Measurements from ENCODE around the gene ATF3. TPM values are rescaled to one million over a fixed set of nuclear protein-coding genes. Genes with fewer than 3 reads are reported as not detected.
"Not testable (repeated sequence)": the region's sequence is repeated elsewhere in the genome, so short reads cannot be mapped to it uniquely, and the experiment has no call there.

ATF3 gene
- polyA plus RNA-seq, 3 donors from 2014 or later = 0.40 to 0.70 TPM; not detected in 1

- peaks cover 0 to 2% (median 2%) of the 10 kb centered on the region in 3 donors for H3K27me3 Mint-ChIP-seq (ENCODE audit: low read depth in 3 of 3)
- H3K4me1 Mint-ChIP-seq = no peaks in the 10 kb centered on the region
- DNase-seq = no peak
- no peaks in the 10 kb centered on the region for H3K9me3 Mint-ChIP-seq
- H3K4me3 Mint-ChIP-seq = no peak overlapping the region
- H3K27ac Mint-ChIP-seq = no peak overlapping the region
- H3K36me3 Mint-ChIP-seq = no peaks in the 10 kb centered on the region
Measured at GRCh38 chr1:212646588-212646987, 38.0 kb downstream of the ATF3 start.

DNA sequence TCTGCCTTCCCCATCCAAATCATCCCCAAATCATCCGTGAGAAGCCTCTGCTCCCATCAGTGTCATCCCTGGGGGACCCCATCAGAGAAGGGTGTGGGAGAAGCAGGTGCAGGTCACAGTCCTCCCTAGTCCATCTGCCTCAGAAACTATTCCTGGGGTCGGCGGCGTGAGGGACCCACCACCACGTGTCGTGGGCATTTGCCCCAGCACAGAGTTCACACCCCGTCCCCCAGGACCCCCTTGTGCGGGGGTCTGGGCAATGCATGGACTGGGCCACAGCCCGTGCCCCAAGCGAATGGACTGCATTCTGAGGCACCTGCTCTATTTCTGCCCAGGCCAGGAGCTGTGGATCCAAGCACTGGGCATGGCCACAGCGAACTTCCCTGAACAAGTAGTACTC is 38.4 kb downstream of the ATF3 start:
- Mint-ChIP-seq H3K27me3 (ENCODE audit: low read depth in 3 of 3) (peaks cover 0 to 2% (median 2%) of the 10 kb centered on the region in 3 donors), H3K27ac (no peak overlapping the region), H3K9me3 (no peaks in the 10 kb centered on the region), H3K4me1 (no peaks in the 10 kb centered on the region), H3K4me3 (no peak overlapping the region), H3K36me3 (no peaks in the 10 kb centered on the region)
- DNase-seq = no peak

DNA sequence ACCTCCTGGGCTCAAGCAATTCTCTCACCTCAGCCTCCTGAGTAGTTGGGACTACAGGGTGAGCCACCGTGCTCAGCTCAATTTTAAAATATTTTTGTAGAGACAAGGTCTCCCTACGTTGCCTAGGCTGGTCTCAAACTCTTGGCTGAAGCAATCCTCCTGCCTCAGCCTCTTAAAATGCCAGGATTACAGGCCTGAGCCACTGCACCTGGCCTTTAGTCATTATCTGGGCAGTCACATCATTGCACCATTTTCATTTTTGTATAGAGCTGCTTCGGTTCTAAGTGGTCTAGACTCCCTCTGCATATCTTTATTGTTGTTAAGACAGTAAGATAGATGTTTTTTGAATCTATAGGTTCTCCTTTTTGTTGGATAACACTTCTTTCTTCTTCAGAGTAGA is 39.9 kb downstream of the ATF3 start:
- H3K9me3 Mint-ChIP-seq = peaks cover 0 to 2% (median 0%) of the 10 kb centered on the region in 6 donors
- H3K27me3 Mint-ChIP-seq (ENCODE audit: low read depth in 3 of 3) = peaks cover 0 to 2% (median 2%) of the 10 kb centered on the region in 3 donors
- no peaks in the 10 kb centered on the region for H3K36me3 Mint-ChIP-seq
- H3K27ac Mint-ChIP-seq = no peak overlapping the region
- H3K4me3 Mint-ChIP-seq = no peak overlapping the region
- no peaks in the 10 kb centered on the region for H3K4me1 Mint-ChIP-seq
- no peak for DNase-seq

DNA sequence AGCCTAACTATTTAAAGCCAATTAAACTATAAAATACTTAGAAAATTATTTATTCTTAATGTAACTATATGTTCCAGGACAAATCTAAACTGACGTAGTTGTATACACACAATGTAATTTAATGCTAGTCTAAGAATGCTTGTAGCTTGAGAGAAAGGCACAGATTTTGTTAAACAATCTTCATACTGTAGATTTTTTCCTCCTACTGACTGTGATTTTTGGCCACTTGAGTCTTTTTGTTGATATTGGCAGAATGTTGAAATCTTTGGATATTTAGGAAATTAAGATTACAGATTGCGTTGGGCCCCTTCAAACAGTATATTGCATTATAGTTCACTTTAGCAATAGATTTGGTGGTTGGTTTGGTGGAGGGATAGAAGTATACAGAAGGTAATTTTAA is 40.5 kb downstream of the ATF3 start:
- Mint-ChIP-seq H3K4me3 (no peak overlapping the region), H3K36me3 (no peaks in the 10 kb centered on the region), H3K27me3 (ENCODE audit: low read depth in 3 of 3) (peaks cover 3 to 4% (median 3%) of the 10 kb centered on the region in 3 donors), H3K27ac (no peak overlapping the region), H3K4me1 (no peaks in the 10 kb centered on the region), H3K9me3 (peaks cover 0 to 2% (median 0%) of the 10 kb centered on the region in 6 donors)
- DNase-seq = no peak

- Mint-ChIP-seq H3K9me3 (peaks cover 0 to 2% (median 0%) of the 10 kb centered on the region in 6 donors), H3K27ac (no peak overlapping the region), H3K4me1 (no peaks in the 10 kb centered on the region), H3K4me3 (no peak overlapping the region), H3K27me3 (ENCODE audit: low read depth in 3 of 3) (peaks cover 2 to 5% (median 4%) of the 10 kb centered on the region in 3 donors), H3K36me3 (no peaks in the 10 kb centered on the region)
- DNase-seq = no peak
Measured at GRCh38 chr1:212650228-212650627, 41.7 kb downstream of the ATF3 start.

DNA sequence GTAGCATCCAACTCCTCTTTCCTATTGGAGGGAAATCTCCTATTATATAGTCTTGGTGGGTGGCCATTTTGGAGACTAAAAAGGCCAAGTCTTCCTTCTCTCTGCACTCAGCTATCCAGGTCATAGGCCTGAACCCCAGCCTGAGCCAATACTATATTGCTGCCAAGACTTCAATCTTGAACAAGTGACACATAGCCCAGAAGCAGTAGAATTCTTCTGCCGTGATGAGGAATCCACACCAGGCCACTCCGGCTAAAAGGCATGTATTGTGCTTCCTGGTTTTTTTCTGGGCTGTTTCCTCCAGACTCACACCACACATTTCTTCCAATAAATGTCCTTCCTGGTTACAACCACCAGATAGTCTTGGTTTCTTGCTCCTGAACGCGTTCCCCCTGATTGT is 43.0 kb downstream of the ATF3 start:
- Mint-ChIP-seq H3K4me3 (no peak overlapping the region), H3K27me3 (ENCODE audit: low read depth in 3 of 3) (peaks cover 4 to 6% (median 5%) of the 10 kb centered on the region in 3 donors), H3K27ac (no peak overlapping the region)

DNA sequence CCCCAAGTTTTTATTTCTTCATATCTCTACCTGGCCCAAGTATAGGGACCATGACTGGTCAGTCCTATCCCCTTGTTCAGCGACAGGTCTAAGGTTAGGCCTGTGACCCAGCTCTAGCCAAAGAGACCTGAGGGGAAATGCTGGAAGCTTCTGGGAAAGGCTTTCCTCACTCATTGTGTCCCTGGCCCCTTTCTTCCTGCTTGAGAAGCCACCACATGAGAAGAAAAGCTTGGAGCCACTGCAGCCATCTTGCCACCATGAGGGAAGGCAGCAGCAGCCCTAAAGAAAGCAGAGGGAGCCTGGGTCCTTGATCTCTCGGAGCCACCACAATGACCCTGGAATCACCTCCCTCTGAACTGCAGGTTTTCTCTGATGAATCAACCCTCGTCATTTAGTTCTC is 43.4 kb downstream of the ATF3 start:
- Mint-ChIP-seq H3K27me3 (ENCODE audit: low read depth in 3 of 3) (peaks cover 4 to 6% (median 5%) of the 10 kb centered on the region in 3 donors), H3K4me3 (no peak overlapping the region), H3K4me1 (no peaks in the 10 kb centered on the region), H3K9me3 (peaks cover 0 to 2% (median 0%) of the 10 kb centered on the region in 6 donors), H3K36me3 (no peaks in the 10 kb centered on the region), H3K27ac (no peak overlapping the region)
- no peak for DNase-seq

More for the DNA sequence above, 43.0 kb downstream of the ATF3 start:
- no peak for DNase-seq
- Mint-ChIP-seq H3K9me3 (peaks cover 0 to 2% (median 0%) of the 10 kb centered on the region in 6 donors), H3K4me1 (no peaks in the 10 kb centered on the region), H3K36me3 (no peaks in the 10 kb centered on the region)

DNA sequence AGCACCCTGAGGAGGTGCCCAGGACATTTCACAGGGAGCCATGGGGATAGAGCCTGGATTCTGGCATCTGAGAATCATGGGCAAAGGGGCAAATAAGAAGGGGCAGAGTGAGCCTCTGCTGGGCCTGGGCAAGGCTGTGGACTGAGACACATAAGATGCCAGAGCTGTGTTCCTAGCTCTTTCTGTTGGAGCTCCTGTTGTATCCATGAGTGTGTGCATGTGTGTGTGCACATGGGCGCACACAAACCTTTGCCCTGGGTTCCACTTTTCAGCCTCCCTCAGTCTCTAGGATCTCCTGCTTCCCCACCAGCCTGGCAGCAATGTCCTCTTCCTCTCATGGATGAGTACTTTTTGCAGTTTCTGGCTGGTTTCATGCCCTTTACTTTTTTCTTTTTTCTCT is 44.0 kb downstream of the ATF3 start:
- Mint-ChIP-seq H3K4me1 (no peaks in the 10 kb centered on the region), H3K27ac (no peak overlapping the region), H3K9me3 (peaks cover 0 to 2% (median 0%) of the 10 kb centered on the region in 6 donors), H3K4me3 (no peak overlapping the region), H3K36me3 (no peaks in the 10 kb centered on the region), H3K27me3 (ENCODE audit: low read depth in 3 of 3) (peaks cover 4 to 8% (median 5%) of the 10 kb centered on the region in 3 donors)
- DNase-seq = no peak

DNA sequence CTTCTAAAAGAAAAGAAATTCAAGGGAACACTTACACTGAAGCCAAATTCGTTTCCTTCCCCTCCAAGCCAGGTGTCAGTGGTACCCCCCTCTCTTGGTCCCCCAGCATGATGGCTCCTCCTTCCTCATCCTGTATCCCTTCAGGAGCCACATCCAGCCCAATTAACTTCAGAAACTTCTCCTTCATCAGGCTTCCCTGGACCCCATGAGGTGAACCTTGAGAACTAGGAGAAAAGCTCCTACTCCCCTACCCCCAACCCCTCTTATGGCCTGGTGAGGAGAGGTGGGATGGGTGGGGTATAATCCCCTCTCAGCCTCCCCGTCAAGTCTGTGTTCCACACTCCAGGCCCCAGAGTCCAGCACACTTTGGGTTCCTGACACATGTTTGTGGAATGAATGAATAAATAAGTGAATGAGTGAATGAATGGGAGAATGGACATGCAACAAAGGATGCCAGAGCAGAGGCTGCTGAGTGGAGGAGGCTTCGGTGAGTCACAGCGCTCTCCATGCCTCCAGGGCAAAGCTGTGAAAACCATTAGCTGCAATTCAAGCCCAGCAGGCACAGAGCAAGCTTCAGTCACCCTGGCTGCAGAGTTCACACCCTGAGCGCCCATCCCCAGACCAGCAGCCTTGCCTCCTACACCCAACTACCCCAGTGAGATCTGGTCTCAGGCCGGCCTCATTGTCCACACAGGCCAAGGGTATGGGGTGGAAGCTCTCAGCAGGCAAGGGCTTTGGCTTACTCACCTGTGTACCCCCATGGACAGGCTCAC is 47.3 kb downstream of the ATF3 start:
- Mint-ChIP-seq H3K9me3 (peaks cover 0 to 2% (median 0%) of the 10 kb centered on the region in 6 donors), H3K4me1 (no peaks in the 10 kb centered on the region), H3K4me3 (no peak overlapping the region)

DNA sequence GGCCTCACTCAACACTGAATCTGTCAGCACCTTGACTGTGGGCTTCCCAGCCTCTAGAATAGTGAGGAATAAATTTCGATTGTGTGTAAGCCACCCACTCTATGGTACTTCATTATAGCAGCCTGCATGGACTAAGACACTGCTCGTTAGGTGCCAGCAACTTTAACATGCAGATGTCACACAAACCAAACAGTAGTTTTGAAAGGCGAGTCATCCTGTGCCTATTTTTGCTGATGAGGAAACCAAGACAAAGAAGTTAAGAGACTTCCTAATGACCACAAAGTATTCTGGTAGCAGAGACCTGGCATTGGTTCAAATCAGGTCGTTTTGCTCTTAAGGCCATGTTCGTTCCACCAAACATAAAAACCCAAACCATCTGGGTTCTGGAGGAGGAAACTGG is 48.2 kb downstream of the ATF3 start:
- H3K27me3 Mint-ChIP-seq (ENCODE audit: low read depth in 3 of 3) = peaks cover 9 to 14% (median 12%) of the 10 kb centered on the region in 3 donors
- no peak overlapping the region for H3K4me3 Mint-ChIP-seq
- no peaks in the 10 kb centered on the region for H3K36me3 Mint-ChIP-seq
- H3K9me3 Mint-ChIP-seq = peaks cover 0 to 2% (median 0%) of the 10 kb centered on the region in 6 donors
- no peak overlapping the region for H3K27ac Mint-ChIP-seq
- H3K4me1 Mint-ChIP-seq = no peaks in the 10 kb centered on the region
- no peak for DNase-seq

More for the DNA sequence above, 47.3 kb downstream of the ATF3 start:
- peak overlapping the region in 1 of 6 donors; percentile 19 for H3K27ac Mint-ChIP-seq
- peaks cover 9 to 10% (median 9%) of the 10 kb centered on the region in 3 donors for H3K27me3 Mint-ChIP-seq (ENCODE audit: low read depth in 3 of 3)
- H3K36me3 Mint-ChIP-seq = no peaks in the 10 kb centered on the region
- no peak for DNase-seq

DNA sequence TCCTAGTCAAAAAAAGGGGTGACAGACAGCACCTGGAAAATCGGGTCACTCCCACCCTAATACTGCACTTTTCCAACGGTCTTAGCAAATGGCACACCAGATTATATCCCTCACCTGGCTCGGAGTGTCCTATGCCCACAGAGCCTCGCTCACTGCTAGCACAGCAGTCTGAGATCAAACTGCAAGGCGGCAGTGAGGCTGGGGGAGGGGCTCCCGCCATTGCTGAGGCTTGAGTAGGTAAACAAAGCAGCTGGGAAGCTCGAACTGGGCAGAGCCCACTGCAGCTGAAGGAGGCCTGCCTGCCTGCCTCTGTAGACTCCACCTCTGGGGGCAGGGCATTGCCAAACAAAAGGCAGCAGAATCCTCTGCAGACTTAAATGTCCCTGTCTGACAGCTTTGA is 49.7 kb downstream of the ATF3 start:
- not testable (repeated sequence) for H3K9me3 Mint-ChIP-seq, H3K4me3 Mint-ChIP-seq, H3K4me1 Mint-ChIP-seq, H3K27ac Mint-ChIP-seq, DNase-seq, H3K36me3 Mint-ChIP-seq
- H3K27me3 Mint-ChIP-seq (ENCODE audit: low read depth in 3 of 3) = peaks cover 9 to 21% (median 15%) of the 10 kb centered on the region in 3 donors

DNA sequence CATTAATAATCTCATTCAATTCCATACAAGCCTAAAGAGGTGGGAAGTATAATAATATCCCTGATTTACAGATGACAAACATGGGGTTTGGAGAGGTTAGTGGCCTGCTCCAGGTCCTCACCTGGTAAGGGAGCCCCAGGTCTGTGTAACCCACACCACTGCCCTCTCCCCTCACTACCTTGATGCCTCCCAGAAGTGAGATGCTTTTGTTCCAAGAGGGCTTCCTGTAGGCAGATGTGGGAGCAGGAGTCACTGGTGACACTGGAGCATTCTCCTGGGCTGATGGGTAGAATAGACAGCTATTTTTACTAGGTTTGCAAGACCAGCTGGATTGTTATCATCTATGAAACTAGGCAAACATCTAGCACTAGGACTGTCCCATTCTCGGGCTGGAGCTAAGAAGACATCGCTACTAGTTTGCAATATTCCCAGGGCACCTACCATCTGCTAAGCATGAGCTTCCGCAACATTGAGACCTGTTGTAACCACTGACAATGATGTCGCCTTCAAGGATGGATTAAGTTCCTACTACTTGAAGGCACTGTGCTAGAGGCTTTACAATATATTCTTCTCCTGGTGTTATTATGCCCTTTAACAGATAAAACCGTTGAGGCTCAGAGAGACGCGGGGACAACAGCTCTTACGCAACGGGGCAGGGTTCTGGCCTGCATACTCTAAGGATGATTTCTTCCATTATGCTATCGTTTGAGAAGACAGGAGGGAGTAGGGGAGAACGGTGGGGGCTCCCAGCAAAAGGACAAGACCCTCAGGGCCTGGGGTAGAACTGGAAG is 56.0 kb downstream of the ATF3 start:
- Mint-ChIP-seq H3K27ac (no peak overlapping the region), H3K36me3 (no peaks in the 10 kb centered on the region), H3K4me3 (peak overlapping the region in 1 of 5 donors; percentile 25), H3K9me3 (no peaks in the 10 kb centered on the region), H3K27me3 (ENCODE audit: low read depth in 3 of 3) (peaks cover 8 to 17% (median 14%) of the 10 kb centered on the region in 3 donors), H3K4me1 (peaks cover 13 to 23% of the 10 kb centered on the region in 2 donors)
- no peak for DNase-seq

DNA sequence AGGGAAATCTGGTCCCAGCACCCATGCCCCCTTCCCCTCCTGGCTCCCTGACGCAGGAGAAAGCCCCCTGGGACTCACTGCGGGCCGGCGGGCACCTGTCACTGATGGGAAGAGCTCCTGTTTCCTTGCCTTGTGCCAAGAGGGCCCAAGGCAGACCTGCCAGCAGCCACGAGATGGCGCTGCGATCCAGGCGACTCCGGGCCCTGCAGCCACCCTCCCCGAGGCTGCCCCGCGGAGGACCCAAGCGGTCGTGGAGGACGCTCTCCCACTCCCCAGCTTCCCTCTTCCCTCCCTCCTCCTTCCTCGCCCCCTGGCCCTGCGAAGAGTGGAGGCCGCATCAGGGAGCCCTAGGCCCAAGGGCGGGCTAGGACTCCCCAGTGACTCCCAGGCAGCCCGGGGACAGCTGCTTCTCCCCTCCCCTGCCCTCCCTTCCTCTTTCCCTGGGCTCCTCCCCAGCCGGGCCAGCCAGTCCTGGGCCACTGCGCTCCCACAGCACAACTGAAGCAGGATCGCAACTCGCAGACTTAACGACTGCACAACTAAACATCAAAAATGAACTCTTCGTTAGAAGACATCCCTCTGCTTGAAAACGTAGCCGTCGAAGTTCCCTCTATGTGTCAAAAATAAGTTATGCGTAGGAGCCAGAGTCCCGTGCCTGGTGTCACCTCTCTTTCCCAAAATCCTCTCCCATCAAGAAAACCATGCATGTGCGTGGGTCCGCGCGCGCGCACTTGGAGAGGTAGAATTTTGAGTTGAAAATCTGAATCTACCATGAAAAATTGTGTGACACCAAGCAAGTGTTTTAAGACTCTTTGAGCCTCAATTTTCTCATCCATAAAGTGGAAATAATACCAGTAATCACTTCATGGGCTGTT is 56.9 kb downstream of the ATF3 start:
- Mint-ChIP-seq H3K4me3 (peak overlapping the region; percentile 41 to 76 (median 68)), H3K27ac (no peak overlapping the region), H3K36me3 (no peaks in the 10 kb centered on the region), H3K27me3 (ENCODE audit: low read depth in 3 of 3) (peaks cover 8 to 17% (median 14%) of the 10 kb centered on the region in 3 donors), H3K4me1 (peaks cover 13 to 23% of the 10 kb centered on the region in 2 donors), H3K9me3 (no peaks in the 10 kb centered on the region)
- DNase-seq = peak; percentile 67 to 74 (median 74)
